ENCODE data around the gene OTUD3. TPM values are rescaled to one million over a fixed set of nuclear protein-coding genes. Genes with fewer than 3 reads are reported as not detected.
"Not testable (repeated sequence)": the region's sequence is repeated elsewhere in the genome, so short reads cannot be mapped to it uniquely, and the experiment has no call there.

The OTUD3 gene
- total RNA-seq, 4 donors from 2014 or later: 4.6 to 6.1 (median 5.4) TPM

DNA sequence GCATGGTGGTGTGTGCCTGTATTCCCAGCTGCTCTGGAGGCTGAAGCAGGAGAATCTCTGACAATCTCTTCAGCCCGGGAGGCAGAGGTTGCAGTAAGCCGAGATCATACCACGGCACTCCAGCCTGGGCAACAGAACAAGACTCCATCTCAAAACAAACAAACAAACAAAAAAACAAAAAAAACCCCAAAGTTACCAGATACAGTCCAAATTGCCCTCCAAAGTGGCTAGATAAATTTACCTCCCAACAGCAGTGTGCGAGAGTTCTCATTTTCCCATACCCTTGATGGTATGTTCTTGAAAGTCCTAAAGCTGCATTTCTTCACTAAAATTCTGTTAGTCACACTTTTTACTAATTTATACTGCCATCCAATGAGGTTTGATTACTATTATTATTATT is 3.0 kb upstream of the OTUD3 start:
- no peak overlapping the region for H3K27ac ChIP-seq
- H3K9me3 ChIP-seq: no peaks in the 10 kb centered on the region
- no peak overlapping the region for H3K4me3 ChIP-seq
- H3K27me3 ChIP-seq: peaks cover 0 to 11% of the 10 kb centered on the region in 2 donors
- 88 to 91% methylated on average over 4 of the region's 4 CpGs for WGBS, 2 donors
- no peaks in the 10 kb centered on the region for H3K36me3 ChIP-seq
- TF ChIP-seq, protein P1, sequence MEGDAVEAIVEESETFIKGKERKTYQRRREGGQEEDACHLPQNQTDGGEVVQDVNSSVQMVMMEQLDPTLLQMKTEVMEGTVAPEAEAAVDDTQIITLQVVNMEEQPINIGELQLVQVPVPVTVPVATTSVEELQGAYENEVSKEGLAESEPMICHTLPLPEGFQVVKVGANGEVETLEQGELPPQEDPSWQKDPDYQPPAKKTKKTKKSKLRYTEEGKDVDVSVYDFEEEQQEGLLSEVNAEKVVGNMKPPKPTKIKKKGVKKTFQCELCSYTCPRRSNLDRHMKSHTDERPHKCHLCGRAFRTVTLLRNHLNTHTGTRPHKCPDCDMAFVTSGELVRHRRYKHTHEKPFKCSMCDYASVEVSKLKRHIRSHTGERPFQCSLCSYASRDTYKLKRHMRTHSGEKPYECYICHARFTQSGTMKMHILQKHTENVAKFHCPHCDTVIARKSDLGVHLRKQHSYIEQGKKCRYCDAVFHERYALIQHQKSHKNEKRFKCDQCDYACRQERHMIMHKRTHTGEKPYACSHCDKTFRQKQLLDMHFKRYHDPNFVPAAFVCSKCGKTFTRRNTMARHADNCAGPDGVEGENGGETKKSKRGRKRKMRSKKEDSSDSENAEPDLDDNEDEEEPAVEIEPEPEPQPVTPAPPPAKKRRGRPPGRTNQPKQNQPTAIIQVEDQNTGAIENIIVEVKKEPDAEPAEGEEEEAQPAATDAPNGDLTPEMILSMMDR (IDR thresholded peaks at IDR 0.05): no peak
- no peak for TF ChIP-seq POLR2A (IDR thresholded peaks at IDR 0.05)
- H3K4me1 ChIP-seq: peaks cover 0 to 19% (median 7%) of the 10 kb centered on the region in 4 donors
- no peak for DNase-seq (ENCODE audit: low spot score in 2 of 2)

DNA sequence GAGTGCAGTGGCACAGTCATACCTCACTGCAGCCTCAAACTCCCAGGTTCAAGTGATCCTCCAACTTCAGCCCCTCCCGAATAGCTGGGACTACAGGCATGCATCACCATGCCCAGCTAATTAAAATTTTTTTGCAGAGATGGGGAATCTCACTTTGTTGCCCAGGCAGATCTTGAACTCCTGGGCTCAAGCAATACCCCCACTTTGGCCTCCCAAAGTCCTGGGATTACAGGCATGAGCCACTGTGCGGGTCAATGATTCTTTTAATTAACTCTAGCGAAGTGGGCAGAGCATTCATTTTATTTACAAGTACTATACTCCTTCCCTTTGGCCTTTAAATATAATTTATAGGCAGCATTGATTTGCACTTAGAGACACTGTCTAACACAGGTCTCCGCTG is 2.5 kb upstream of the OTUD3 start:
- WGBS, 2 donors: 81 to 83% methylated on average over 4 of the region's 4 CpGs
- DNase-seq (ENCODE audit: low spot score in 2 of 2): no peak
- H3K9me3 ChIP-seq: no peaks in the 10 kb centered on the region
- H3K4me1 ChIP-seq: peaks cover 0 to 24% (median 7%) of the 10 kb centered on the region in 4 donors
- TF ChIP-seq, protein P1 (IDR thresholded peaks at IDR 0.05): no peak
- TF ChIP-seq EP300 (IDR thresholded peaks at IDR 0.05) (no peak), POLR2A (IDR thresholded peaks at IDR 0.05) (no peak)
- H3K27me3 ChIP-seq: peaks cover 0 to 7% of the 10 kb centered on the region in 2 donors
- no peak overlapping the region for H3K27ac ChIP-seq
- H3K4me3 ChIP-seq: no peak overlapping the region
- H3K36me3 ChIP-seq: no peaks in the 10 kb centered on the region

DNA sequence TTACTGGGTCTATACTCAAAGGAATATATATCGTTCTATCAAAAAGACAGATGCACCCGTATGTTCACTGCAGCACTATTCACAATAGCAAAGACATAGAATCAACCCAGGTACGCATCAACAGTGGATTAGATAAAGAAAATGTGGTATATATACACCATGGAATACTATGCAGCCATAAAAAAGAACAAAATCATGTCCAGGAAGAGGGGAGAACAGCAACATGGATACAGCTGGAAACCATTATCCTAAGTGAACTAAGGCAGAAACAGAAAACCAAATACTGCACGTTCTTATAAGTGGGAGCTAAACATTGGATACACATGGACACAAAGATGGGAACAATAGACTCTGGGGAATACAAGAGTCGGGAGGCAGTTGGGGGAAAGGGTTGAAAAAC is 1.4 kb upstream of the OTUD3 start:
- H3K4me3 ChIP-seq; H3K27me3 ChIP-seq; DNase-seq (ENCODE audit: low spot score in 2 of 2); H3K9me3 ChIP-seq; H3K36me3 ChIP-seq; H3K27ac ChIP-seq: not testable (repeated sequence)
- WGBS, 2 donors: 80 to 88% methylated on average over 5 of the region's 5 CpGs
- peaks cover 0 to 24% (median 7%) of the 10 kb centered on the region in 4 donors for H3K4me1 ChIP-seq

DNA sequence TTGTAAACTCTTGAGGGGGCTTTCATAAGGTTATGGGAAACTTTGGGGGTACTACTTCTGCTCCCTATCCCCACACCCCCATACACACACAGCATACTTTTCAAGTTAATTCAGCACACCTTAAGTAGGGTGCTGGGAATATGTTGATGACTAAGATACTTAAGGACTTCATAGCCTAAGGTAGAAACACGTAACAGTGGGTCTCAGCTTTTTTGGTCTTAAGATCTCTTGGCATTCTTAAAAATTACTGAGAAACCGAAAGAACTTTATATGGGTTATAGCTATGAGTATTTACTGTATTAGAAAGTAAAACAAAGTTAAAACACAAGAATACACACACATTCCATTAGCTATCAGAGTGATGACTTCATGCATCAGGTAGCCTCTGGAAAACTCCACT is 2.1 kb downstream of the OTUD3 start:
- Histone ChIP-seq H3K4me3 (no peak overlapping the region), H3K4me1 (peaks cover 0 to 27% (median 7%) of the 10 kb centered on the region in 4 donors), H3K9me3 (no peaks in the 10 kb centered on the region), H3K36me3 (peaks cover 0 to 4% (median 0%) of the 10 kb centered on the region in 3 donors), H3K27me3 (no peaks in the 10 kb centered on the region), H3K27ac (no peak overlapping the region)
- DNase-seq (ENCODE audit: low spot score in 2 of 2): no peak
- WGBS, 2 donors: 88 to 93% methylated on average over 2 of the region's 2 CpGs
- TF ChIP-seq, protein P1 (IDR thresholded peaks at IDR 0.05): no peak
- no peak for TF ChIP-seq EP300 (IDR thresholded peaks at IDR 0.05)
- TF ChIP-seq POLR2A (IDR thresholded peaks at IDR 0.05): no peak

DNA sequence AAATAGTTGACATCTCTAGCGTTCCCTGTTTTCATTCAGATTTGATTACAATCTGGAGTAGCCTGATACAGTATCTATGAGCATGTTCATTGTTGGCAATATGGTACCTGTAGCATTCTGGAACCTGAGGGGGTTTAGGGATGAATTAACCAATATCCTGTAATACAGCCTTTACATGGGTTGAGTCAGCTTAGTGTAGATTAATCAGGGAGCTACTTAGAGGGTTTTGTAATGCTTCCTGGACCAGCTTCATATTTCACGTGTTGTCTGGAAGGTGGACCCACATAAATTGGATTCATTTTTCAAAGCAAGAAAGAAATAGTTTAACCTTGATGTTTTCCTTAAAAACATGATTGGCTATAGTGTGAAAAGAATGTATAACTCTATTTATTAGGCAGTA is 3.6 kb downstream of the OTUD3 start:
- no peaks in the 10 kb centered on the region for H3K27me3 ChIP-seq
- H3K4me3 ChIP-seq: no peak overlapping the region
- peaks cover 0 to 4% (median 0%) of the 10 kb centered on the region in 3 donors for H3K36me3 ChIP-seq
- TF ChIP-seq, protein P1 (IDR thresholded peaks at IDR 0.05): no peak
- TF ChIP-seq EP300 (IDR thresholded peaks at IDR 0.05) (no peak), POLR2A (IDR thresholded peaks at IDR 0.05) (no peak)
- H3K4me1 ChIP-seq: peaks cover 0 to 27% (median 7%) of the 10 kb centered on the region in 4 donors
- H3K9me3 ChIP-seq: no peaks in the 10 kb centered on the region
- WGBS, 2 donors: 90 to 91% methylated on average over 2 of the region's 2 CpGs
- H3K27ac ChIP-seq: no peak overlapping the region
- DNase-seq (ENCODE audit: low spot score in 2 of 2): no peak

DNA sequence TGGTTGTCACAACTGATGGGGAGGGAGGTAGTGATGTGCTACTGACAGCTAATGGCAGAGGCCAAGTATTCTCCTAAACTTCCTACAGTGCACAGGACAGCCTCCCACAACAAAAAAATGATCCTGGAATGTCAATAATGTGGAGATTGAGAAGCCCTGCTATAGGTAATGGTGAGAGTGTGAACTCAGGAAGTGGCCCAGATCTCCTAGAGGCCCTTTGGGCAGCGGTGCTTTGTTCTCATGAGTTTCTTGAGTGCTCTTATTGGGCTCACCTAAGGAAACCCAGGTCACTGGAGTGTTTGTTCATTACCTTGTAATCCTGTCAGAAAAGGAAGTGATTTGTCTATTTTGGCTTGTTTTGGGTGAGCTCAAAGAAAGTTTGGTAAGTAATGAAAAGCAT is 5.9 kb downstream of the OTUD3 start:
- no peak overlapping the region for H3K27ac ChIP-seq
- whole genome bisulfite sequencing, 2 donors: 85 to 97% methylated on average over 1 of the region's 1 CpG

More for the DNA sequence above, 5.9 kb downstream of the OTUD3 start:
- TF ChIP-seq EP300 (IDR thresholded peaks at IDR 0.05) (no peak), POLR2A (IDR thresholded peaks at IDR 0.05) (no peak)
- TF ChIP-seq, protein P1 (IDR thresholded peaks at IDR 0.05): no peak
- Histone ChIP-seq H3K9me3 (no peaks in the 10 kb centered on the region), H3K4me3 (no peak overlapping the region), H3K4me1 (peaks cover 0 to 20% (median 5%) of the 10 kb centered on the region in 4 donors), H3K36me3 (peaks cover 0 to 18% (median 0%) of the 10 kb centered on the region in 3 donors), H3K27me3 (no peaks in the 10 kb centered on the region)
- no peak for DNase-seq (ENCODE audit: low spot score in 2 of 2)

Data from tibial nerve (tissue), 4 donors.